ENCODE data around the gene ZNF684.

Gene ZNF684

GRCh38 chr1:40595623-40596022 is 64.2 kb downstream of the ZNF684 start:
- DNase-seq (ENCODE audit: low read depth) = no peak
- no peak for TF ChIP-seq CTCF (conservative IDR thresholded peaks at IDR 0.05; ENCODE audit: low read length)
- H3K4me3 ChIP-seq (ENCODE audit: low read length) = no peak overlapping the region
